GM23338 (cell line): ENCODE measurements around the gene DACT2. TPM values are rescaled to one million over a fixed set of nuclear protein-coding genes. Genes with fewer than 3 reads are reported as not detected.

Experiments used
- ATAC-seq: fragments of 200-7000 bp; cut with Tn5 transposase; 3 replicates; pipeline ENCODE4 v1.9.1; 2020
- DNase-seq: peaks from one replicate; pipeline ENCODE4 v3.0.0-alpha.2; 2015; ENCODE audit warnings: low spot score
- H2AFZ ChIP-seq: fragments of 200-600 bp; sonication (generic); 2 replicates; pipeline ENCODE4 v1.8.0; 2016; ENCODE audit warnings: antibody characterized with exemption, mild to moderate bottlenecking, moderate library complexity
- H3F3A ChIP-seq: fragments of 200-600 bp; sonication (generic); replicated peaks from 2 replicates; pipeline ENCODE4 v1.8.0; 2017; ENCODE audit warnings: antibody characterized with exemption, mixed run types, low read depth
- H3K27ac ChIP-seq: fragments of 200-600 bp; sonication (generic); 2 replicates; pipeline ENCODE4 v1.6.1; 2016; ENCODE audit warnings: low read depth
- H3K27me3 ChIP-seq: fragments of 200-600 bp; sonication (generic); 2 replicates; pipeline ENCODE4 v1.8.0; 2016; ENCODE audit warnings: mild to moderate bottlenecking, mixed run types, moderate library complexity; ENCODE audit not compliant: insufficient read depth
- H3K36me3 ChIP-seq: fragments of 200-600 bp; sonication (generic); 2 replicates; pipeline ENCODE4 v1.8.0; 2016; ENCODE audit warnings: mild to moderate bottlenecking; ENCODE audit not compliant: insufficient read depth
- H3K4me1 ChIP-seq: fragments of 200-600 bp; sonication (generic); 2 replicates; pipeline ENCODE4 v1.8.0; 2016; ENCODE audit warnings: mild to moderate bottlenecking, moderate library complexity; ENCODE audit not compliant: insufficient read depth
- H3K4me2 ChIP-seq: fragments of 200-600 bp; sonication (generic); 2 replicates; pipeline ENCODE4 v1.7.1; 2017; ENCODE audit warnings: mixed run types
- H3K4me3 ChIP-seq: fragments of 200-600 bp; sonication (generic); 2 replicates; pipeline ENCODE4 v1.6.1; 2016; ENCODE audit warnings: mixed run types
- H3K79me2 ChIP-seq: fragments of 200-600 bp; sonication (generic); replicated peaks from 2 replicates; pipeline ENCODE4 v1.8.0; 2017; ENCODE audit warnings: mild to moderate bottlenecking; ENCODE audit not compliant: insufficient read depth
- H3K9me2 ChIP-seq: fragments of 200-600 bp; sonication (generic); 2 replicates; pipeline ENCODE4 v1.8.0; 2017; ENCODE audit not compliant: insufficient read depth
- H4K20me1 ChIP-seq: fragments of 200-600 bp; sonication (generic); replicated peaks from 2 replicates; pipeline ENCODE4 v1.8.0; 2017; ENCODE audit warnings: mild to moderate bottlenecking; ENCODE audit not compliant: insufficient read depth
- H3K27ac Mint-ChIP-seq: 2 replicates; pipeline ENCODE4 v1.8.0; 2020; ENCODE audit warnings: inconsistent platforms, mild to moderate bottlenecking, moderate library complexity, mixed read lengths
- H3K27me3 Mint-ChIP-seq: 3 replicates; pipeline ENCODE4 v1.8.0; 2022; ENCODE audit warnings: low read depth, mild to moderate bottlenecking, moderate library complexity, mixed read lengths, inconsistent platforms; ENCODE audit not compliant: insufficient read depth, poor library complexity
- H3K36me3 Mint-ChIP-seq: 3 replicates; pipeline ENCODE4 v1.8.0; 2021; ENCODE audit warnings: low read depth, mild to moderate bottlenecking, inconsistent platforms, moderate library complexity, mixed read lengths
- H3K4me1 Mint-ChIP-seq: 3 replicates; pipeline ENCODE4 v1.8.0; 2020; ENCODE audit warnings: mild to moderate bottlenecking, inconsistent platforms, mixed read lengths
- H3K4me3 Mint-ChIP-seq: 3 replicates; pipeline ENCODE4 v1.8.0; 2021; ENCODE audit warnings: moderate library complexity, mild to moderate bottlenecking, inconsistent platforms, mixed read lengths
- H3K9me3 Mint-ChIP-seq: 3 replicates; pipeline ENCODE4 v1.8.0; 2020; ENCODE audit warnings: moderate library complexity, mild to moderate bottlenecking, inconsistent platforms, mixed read lengths
- CREB1 ChIP-seq: fragments of 250-450 bp; sonication (Bioruptor Pico); IDR thresholded peaks from 2 replicates; pipeline ENCODE4 v1.5.0; 2020; ENCODE audit warnings: low read depth, mild to moderate bottlenecking, moderate library complexity
- CTCF ChIP-seq, 2 experiments: fragments of 200-600 bp in 1 of 2; sonication (generic) in 1 of 2; conservative IDR thresholded peaks; 2 replicates each; pipeline versions ENCODE4 v1.5.1 to v1.6.1; 2016 to 2017; ENCODE audit warnings: antibody characterized with exemption in 2 of 2, low read depth in 2 of 2, mild to moderate bottlenecking in 2 of 2, moderate library complexity in 1 of 2
- ETS1 ChIP-seq: IDR thresholded peaks from 2 replicates; pipeline ENCODE4 v1.6.1; 2016; ENCODE audit warnings: antibody characterized with exemption
- EZH2 ChIP-seq: fragments of 200-600 bp; sonication (generic); IDR thresholded peaks from one replicate; pipeline ENCODE4 v1.8.0; 2017; ENCODE audit warnings: antibody characterized with exemption, mild to moderate bottlenecking, low read depth; ENCODE audit not compliant: unreplicated experiment
- EZH2phosphoT487 ChIP-seq: fragments of 200-600 bp; sonication (generic); IDR thresholded peaks from one replicate; pipeline ENCODE4 v1.8.1; 2018; ENCODE audit warnings: antibody characterized with exemption; ENCODE audit not compliant: unreplicated experiment
- JUNB ChIP-seq: IDR thresholded peaks from one replicate; pipeline ENCODE4 v1.6.1; 2016; ENCODE audit warnings: antibody characterized with exemption; ENCODE audit not compliant: unreplicated experiment
- NANOG ChIP-seq: IDR thresholded peaks from 2 replicates; pipeline ENCODE4 v1.6.1; 2016; ENCODE audit warnings: antibody characterized with exemption, borderline replicate concordance
- POLR2AphosphoS5 ChIP-seq: IDR thresholded peaks from 2 replicates; pipeline ENCODE4 v1.6.1; 2016; ENCODE audit warnings: antibody characterized with exemption, low read depth
- REST ChIP-seq: IDR thresholded peaks from one replicate; pipeline ENCODE4 v1.6.1; 2018; ENCODE audit warnings: antibody characterized with exemption; ENCODE audit not compliant: unreplicated experiment
- STAT1 ChIP-seq: IDR thresholded peaks from one replicate; pipeline ENCODE4 v1.6.1; 2016; ENCODE audit warnings: antibody characterized with exemption; ENCODE audit not compliant: unreplicated experiment
- ZNF114 ChIP-seq: fragments of 250-450 bp; sonication (Bioruptor Pico); IDR thresholded peaks from 2 replicates; pipeline ENCODE4 v1.5.0; 2020; ENCODE audit warnings: mild to moderate bottlenecking, moderate library complexity
- ZNF331 ChIP-seq: fragments of 250-450 bp; sonication (Bioruptor Pico); IDR thresholded peaks from 2 replicates; pipeline ENCODE4 v1.5.0; 2020; ENCODE audit warnings: low read depth, mild to moderate bottlenecking, moderate library complexity
- ZNF462 ChIP-seq: fragments of 250-450 bp; sonication (Bioruptor Pico); IDR thresholded peaks from 2 replicates; pipeline ENCODE4 v1.5.0; 2020; ENCODE audit warnings: mild to moderate bottlenecking, moderate library complexity
- polyA plus RNA-seq: library from polyadenylated mRNA; unstranded; fragments of >200 nt; fragmentation: Nextera tagmentation; extraction: Ambion mirVana; gene quantifications from 2 replicates; pipeline ENCODE4 v1.2.1, GENCODE V29; 2016
- total RNA-seq: library from RNA; depleted of rRNA; stranded (reverse); fragments of >200 nt; shearing (Covaris generic); gene quantifications from 2 replicates; pipeline ENCODE4 v1.2.3, GENCODE V29; 2014

DACT2 gene
- total and polyA plus RNA-seq, 2 experiments from 2014 or later: 1.8 to 10.6 TPM

GRCh38 chr6:168308390-168309144, 11.0 kb downstream of the DACT2 start:
- no peaks in the 10 kb centered on the region for H3F3A ChIP-seq
- H3K27ac ChIP-seq: no peak overlapping the region
- H3K27ac Mint-ChIP-seq: no peak overlapping the region
- H2AFZ ChIP-seq: no peak overlapping the region
- H3K36me3 Mint-ChIP-seq: no peaks in the 10 kb centered on the region; the same call in 2 of the 3 replicates
- no peak overlapping the region for H3K4me2 ChIP-seq
- no peak for DNase-seq
- H3K79me2 ChIP-seq: no peaks in the 10 kb centered on the region
- no peak for TF ChIP-seq CTCF (conservative IDR thresholded peaks at IDR 0.05; ENCODE audit: low read depth in 2 of 2)
- no peak for TF ChIP-seq JUNB
- TF ChIP-seq ZNF462 (CRISPR knock-in tag): no peak
- TF ChIP-seq STAT1: no peak
- TF ChIP-seq EZH2phosphoT487: no peak
- no peak for TF ChIP-seq ZNF331 (CRISPR knock-in tag)
- TF ChIP-seq EZH2: no peak
- TF ChIP-seq ETS1: no peak
- no peak for TF ChIP-seq CREB1 (CRISPR knock-in tag)
- TF ChIP-seq POLR2AphosphoS5: no peak
- no peak for TF ChIP-seq REST
- TF ChIP-seq ZNF114 (CRISPR knock-in tag): no peak
- TF ChIP-seq NANOG: no peak
- H3K4me1 ChIP-seq: peaks cover 1% of the 10 kb centered on the region
- no peak overlapping the region for H3K4me3 ChIP-seq
- no peaks in the 10 kb centered on the region for H3K36me3 ChIP-seq
- peaks cover 17% of the 10 kb centered on the region for H3K27me3 Mint-ChIP-seq
- ATAC-seq: no peak
- no peak overlapping the region for H3K4me3 Mint-ChIP-seq
- H3K9me2 ChIP-seq: no peaks in the 10 kb centered on the region
- H3K27me3 ChIP-seq: no peaks in the 10 kb centered on the region
- H3K4me1 Mint-ChIP-seq: peaks cover 24% of the 10 kb centered on the region
- no peaks in the 10 kb centered on the region for H4K20me1 ChIP-seq
- H3K9me3 Mint-ChIP-seq: no peaks in the 10 kb centered on the region
